Astrocyte (in vitro differentiated cells and primary cell): ENCODE measurements around the gene KCNG1.

Source experiments
- EZH2 ChIP-seq: IDR thresholded peaks from 2 replicates; pipeline ENCODE4 v1.6.1; 2012; ENCODE audit warnings: mild to moderate bottlenecking, low read length, inconsistent platforms; ENCODE audit not compliant: insufficient read depth
- TF ChIP-seq, protein P1 (sequence below): IDR thresholded peaks from 2 replicates; pipeline ENCODE4 v1.5.1; 2011; ENCODE audit warnings: low read depth, mild to moderate bottlenecking, inconsistent platforms, low read length, moderate library complexity; ENCODE audit not compliant: insufficient read depth

DNA sequence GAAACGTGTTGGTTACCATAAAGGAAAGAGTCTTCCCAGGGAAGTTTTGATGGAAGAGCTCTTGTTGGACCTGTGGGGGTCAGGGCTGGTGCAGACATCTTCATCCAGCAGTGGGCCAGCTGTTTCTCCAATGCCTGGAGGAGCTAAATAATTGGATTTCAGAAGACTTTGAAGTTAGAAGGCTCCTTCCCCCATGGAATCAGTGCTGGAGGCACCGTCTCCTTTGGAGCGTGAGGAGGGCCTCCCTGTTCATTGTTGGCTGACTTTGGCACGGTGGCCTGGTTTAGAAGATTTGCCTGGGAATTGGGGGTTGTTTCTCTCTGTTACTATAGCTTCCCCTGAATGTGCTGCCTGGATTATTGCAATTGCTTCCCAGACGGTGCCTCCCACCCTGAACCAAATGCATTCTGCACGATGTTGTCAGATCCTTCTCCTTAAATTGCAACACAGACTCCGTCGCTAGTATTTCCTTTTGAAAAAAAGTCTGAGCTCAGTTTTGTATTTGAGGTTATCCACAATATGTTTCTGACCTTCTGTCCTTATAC, 27.7 kb upstream of the KCNG1 start:
- TF ChIP-seq, protein P1, sequence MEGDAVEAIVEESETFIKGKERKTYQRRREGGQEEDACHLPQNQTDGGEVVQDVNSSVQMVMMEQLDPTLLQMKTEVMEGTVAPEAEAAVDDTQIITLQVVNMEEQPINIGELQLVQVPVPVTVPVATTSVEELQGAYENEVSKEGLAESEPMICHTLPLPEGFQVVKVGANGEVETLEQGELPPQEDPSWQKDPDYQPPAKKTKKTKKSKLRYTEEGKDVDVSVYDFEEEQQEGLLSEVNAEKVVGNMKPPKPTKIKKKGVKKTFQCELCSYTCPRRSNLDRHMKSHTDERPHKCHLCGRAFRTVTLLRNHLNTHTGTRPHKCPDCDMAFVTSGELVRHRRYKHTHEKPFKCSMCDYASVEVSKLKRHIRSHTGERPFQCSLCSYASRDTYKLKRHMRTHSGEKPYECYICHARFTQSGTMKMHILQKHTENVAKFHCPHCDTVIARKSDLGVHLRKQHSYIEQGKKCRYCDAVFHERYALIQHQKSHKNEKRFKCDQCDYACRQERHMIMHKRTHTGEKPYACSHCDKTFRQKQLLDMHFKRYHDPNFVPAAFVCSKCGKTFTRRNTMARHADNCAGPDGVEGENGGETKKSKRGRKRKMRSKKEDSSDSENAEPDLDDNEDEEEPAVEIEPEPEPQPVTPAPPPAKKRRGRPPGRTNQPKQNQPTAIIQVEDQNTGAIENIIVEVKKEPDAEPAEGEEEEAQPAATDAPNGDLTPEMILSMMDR = no peak
- TF ChIP-seq EZH2 = no peak
